Caco-2 (cell line): Measurements from ENCODE around the gene RANBP17. TPM values are rescaled to one million over a fixed set of nuclear protein-coding genes. Genes with fewer than 3 reads are reported as not detected.

ENCODE experiments used
- BruUV-seq: library from RNA; stranded (reverse); fragments of 400-500 nt; replicated peaks from 2 replicates; lab custom pipeline; 2021; lab: Mats Ljungman, UMichigan
- CTCF ChIA-PET: fragments of 300-600 bp; sonication (Branson Sonifier 250); formaldehyde crosslinking; loops from one replicate; lab custom pipeline; 2022; ENCODE audit warnings: antibody characterized with exemption; lab: Charles Lee
- POLR2A ChIA-PET: fragments of 300-600 bp; sonication (Branson Sonifier 250); formaldehyde crosslinking; loops from one replicate; lab custom pipeline; 2022; ENCODE audit warnings: antibody characterized with exemption; lab: Charles Lee
- DNase-seq, 2 experiments: peaks; one replicate each; pipeline versions ENCODE4 v3.0.0 to v3.0.0-alpha.2; 2020 to 2022
- H3K27me3 ChIP-seq: replicated peaks from 2 replicates; pipeline ENCODE4 v1.6.0; 2011; ENCODE audit warnings: low read length; ENCODE audit not compliant: control insufficient read depth, insufficient read depth
- H3K36me3 ChIP-seq: 2 replicates; pipeline ENCODE4 v1.5.1; 2011; ENCODE audit warnings: low read length; ENCODE audit not compliant: control insufficient read depth, insufficient read depth
- H3K4me1 ChIP-seq: fragments of 250-450 bp; sonication (Bioruptor Pico); 2 replicates; pipeline ENCODE4 v1.5.1; 2020; ENCODE audit warnings: mild to moderate bottlenecking
- H3K4me3 ChIP-seq: 2 replicates; pipeline ENCODE4 v1.5.1; 2011; ENCODE audit warnings: low read depth, mild to moderate bottlenecking, control low read depth, low read length
- H3K9me3 ChIP-seq: fragments of 250-450 bp; sonication (Bioruptor Pico); 2 replicates; pipeline ENCODE4 v1.5.1; 2020; ENCODE audit warnings: mild to moderate bottlenecking, moderate library complexity
- H3K27ac Mint-ChIP-seq: one replicate; pipeline ENCODE4 v1.8.0; 2022; ENCODE audit warnings: mixed read lengths; ENCODE audit not compliant: unreplicated experiment
- H3K27me3 Mint-ChIP-seq: one replicate; pipeline ENCODE4 v1.8.0; 2022; ENCODE audit warnings: mixed read lengths; ENCODE audit not compliant: insufficient read depth, unreplicated experiment
- H3K36me3 Mint-ChIP-seq: one replicate; pipeline ENCODE4 v1.8.0; 2022; ENCODE audit warnings: mild to moderate bottlenecking, mixed read lengths; ENCODE audit not compliant: insufficient read depth, unreplicated experiment
- H3K4me1 Mint-ChIP-seq: one replicate; pipeline ENCODE4 v1.8.0; 2022; ENCODE audit warnings: low read depth, mixed read lengths; ENCODE audit not compliant: unreplicated experiment
- H3K4me3 Mint-ChIP-seq: one replicate; pipeline ENCODE4 v1.8.0; 2022; ENCODE audit warnings: mild to moderate bottlenecking, moderate library complexity, mixed read lengths; ENCODE audit not compliant: unreplicated experiment
- H3K9me3 Mint-ChIP-seq: one replicate; pipeline ENCODE4 v1.8.0; 2022; ENCODE audit warnings: mixed read lengths; ENCODE audit not compliant: unreplicated experiment
- CTCF ChIP-seq, 2 experiments: fragments of 200-600 bp in 1 of 2; IDR thresholded peaks; 1 replicate in 1 of 2; 2 replicates in 1 of 2; pipeline versions ENCODE4 v1.5.1 to v1.8.0; 2011 to 2022; ENCODE audit warnings: antibody characterized with exemption in 1 of 2, control low read depth in 1 of 2, inconsistent platforms in 1 of 2, low read depth in 1 of 2, low read length in 1 of 2, mild to moderate bottlenecking in 1 of 2, moderate library complexity in 1 of 2; ENCODE audit not compliant: insufficient read depth in 1 of 2, severe bottlenecking in 1 of 2, unreplicated experiment in 1 of 2
- intact Hi-C: fragments of 100-400 bp; cut with micrococcal nuclease; formaldehyde crosslinking; loops from one replicate; pipeline ENCODE4 v1.10.0; 2022; ENCODE audit not compliant: unreplicated experiment
- total RNA-seq: library from RNA; stranded (reverse); gene quantifications from 2 replicates; pipeline ENCODE4 v1.2.3, GENCODE V29; 2022

RANBP17 gene
- total RNA-seq, 1 experiment from 2014 or later = 28.2 TPM

GRCh38 chr5:171149772-171150171, 288.0 kb downstream of the RANBP17 start:
- Histone ChIP-seq H3K36me3 (no peaks in the 10 kb centered on the region), H3K4me3 (no peak overlapping the region), H3K4me1 (no peaks in the 10 kb centered on the region), H3K9me3 (no peaks in the 10 kb centered on the region), H3K27me3 (no peaks in the 10 kb centered on the region)
- no peaks in the 10 kb centered on the region for H3K4me1 Mint-ChIP-seq
- no peak for DNase-seq
- BruUV-seq = no TSS peak
- intact Hi-C loops = loop anchor here (5.0 kb wide), 2 partner anchors 162 to 402 kb away; no protein-coding TSS in a partner anchor
- H3K4me3 Mint-ChIP-seq = no peak overlapping the region
- POLR2A ChIA-PET = no interaction called here
- H3K27me3 Mint-ChIP-seq = no peaks in the 10 kb centered on the region
- no peaks in the 10 kb centered on the region for H3K36me3 Mint-ChIP-seq
- no peak for TF ChIP-seq CTCF (IDR thresholded peaks at IDR 0.05; ENCODE audit: insufficient read depth in 1 of 2, low read depth in 1 of 2, low read length in 1 of 2, severe bottlenecking in 1 of 2, unreplicated experiment in 1 of 2)
- CTCF ChIA-PET = no interaction called here
- H3K9me3 Mint-ChIP-seq = no peaks in the 10 kb centered on the region
- no peak overlapping the region for H3K27ac Mint-ChIP-seq

GRCh38 chr5:171152382-171152781, 290.6 kb downstream of the RANBP17 start:
- peak in 1 of 2 experiments; percentile 38 for DNase-seq
- intact Hi-C loops = loop anchor here (1.0 to 5.0 kb wide), 3 partner anchors 165 to 405 kb away; no protein-coding TSS in a partner anchor
- H3K27me3 ChIP-seq = no peaks in the 10 kb centered on the region
- POLR2A ChIA-PET = no interaction called here
- Mint-ChIP-seq H3K27ac (no peak overlapping the region), H3K27me3 (no peaks in the 10 kb centered on the region), H3K36me3 (no peaks in the 10 kb centered on the region), H3K9me3 (no peaks in the 10 kb centered on the region), H3K4me1 (no peaks in the 10 kb centered on the region), H3K4me3 (no peak overlapping the region)
- H3K4me1 ChIP-seq = no peaks in the 10 kb centered on the region
- H3K36me3 ChIP-seq = no peaks in the 10 kb centered on the region
- no peaks in the 10 kb centered on the region for H3K9me3 ChIP-seq
- no TSS peak for BruUV-seq
- TF ChIP-seq CTCF (IDR thresholded peaks at IDR 0.05; ENCODE audit: insufficient read depth in 1 of 2, low read depth in 1 of 2, low read length in 1 of 2, severe bottlenecking in 1 of 2, unreplicated experiment in 1 of 2) = peak; percentile 36 to 46
- no peak overlapping the region for H3K4me3 ChIP-seq
- CTCF ChIA-PET = interaction anchor here (0.7 to 1.0 kb wide), 3 partner anchors 50 to 343 kb away, joined by 3 to 6 read pairs (median 5); no protein-coding TSS in a partner anchor

- POLR2A ChIA-PET = no interaction called here
- Histone ChIP-seq H3K27me3 (no peaks in the 10 kb centered on the region), H3K9me3 (no peaks in the 10 kb centered on the region), H3K36me3 (no peaks in the 10 kb centered on the region), H3K4me1 (no peaks in the 10 kb centered on the region), H3K4me3 (no peak overlapping the region)
- Mint-ChIP-seq H3K36me3 (no peaks in the 10 kb centered on the region), H3K4me3 (no peak overlapping the region), H3K27me3 (no peaks in the 10 kb centered on the region), H3K9me3 (no peaks in the 10 kb centered on the region), H3K27ac (no peak overlapping the region), H3K4me1 (no peaks in the 10 kb centered on the region)
- intact Hi-C loops = no loop called here
- CTCF ChIA-PET = no interaction called here
- no TSS peak for BruUV-seq
- TF ChIP-seq CTCF (IDR thresholded peaks at IDR 0.05; ENCODE audit: insufficient read depth in 1 of 2, low read depth in 1 of 2, low read length in 1 of 2, severe bottlenecking in 1 of 2, unreplicated experiment in 1 of 2) = no peak
- DNase-seq = no peak
Observed at GRCh38 chr5:171155621-171156020, 293.8 kb downstream of the RANBP17 start.
